K562 (cell line): ENCODE measurements around the gene PDGFA. TPM values are rescaled to one million over a fixed set of nuclear protein-coding genes. Genes with fewer than 3 reads are reported as not detected.

Source experiments
- EP300 ChIP-seq: IDR thresholded peaks from 2 replicates; pipeline ENCODE4 v1.6.1; 2012; ENCODE audit warnings: low read length, improper control_type of control experiment
- FOXP4 ChIP-seq: sonication (generic); formaldehyde crosslinking; IDR thresholded peaks from 2 replicates; pipeline ENCODE4 v1.8.0; 2022; ENCODE audit warnings: mild to moderate bottlenecking, missing genetic modification reagents, borderline replicate concordance
- GABPB2 ChIP-seq: fragments of 250-450 bp; sonication (Bioruptor Pico); conservative IDR thresholded peaks from 2 replicates; pipeline ENCODE4 v1.5.1; 2021; ENCODE audit warnings: mild to moderate bottlenecking
- MLLT1 ChIP-seq, 2 experiments: fragments of 450-650 bp; IDR thresholded peaks; 2 replicates each; pipeline ENCODE4 v1.6.1; 2016
- MTA3 ChIP-seq: fragments of 450-650 bp; formaldehyde crosslinking; IDR thresholded peaks from 2 replicates; pipeline ENCODE4 v1.6.1; 2017; ENCODE audit warnings: mild to moderate bottlenecking, borderline replicate concordance
- MYNN ChIP-seq, 2 experiments: sonication (generic); formaldehyde crosslinking in 1 of 2; IDR thresholded peaks; 2 replicates each; pipeline versions ENCODE4 v1.5.0 to v1.6.1; 2016 to 2020; ENCODE audit warnings: antibody characterized with exemption in 1 of 2, missing genetic modification reagents in 1 of 2
- SLC30A9 ChIP-seq: fragments of 250-450 bp; sonication (Bioruptor Pico); IDR thresholded peaks from 2 replicates; pipeline ENCODE4 v1.8.0; 2022; ENCODE audit warnings: mild to moderate bottlenecking, moderate library complexity
- TFE3 ChIP-seq: fragments of 450-650 bp; formaldehyde crosslinking; IDR thresholded peaks from 2 replicates; pipeline ENCODE4 v1.4.0; 2020; ENCODE audit warnings: mild to moderate bottlenecking, mixed read lengths
- ZBTB7A ChIP-seq: IDR thresholded peaks from 2 replicates; pipeline ENCODE4 v1.6.1; 2011; ENCODE audit warnings: low read depth, mild to moderate bottlenecking, low read length, moderate library complexity, borderline replicate concordance; ENCODE audit not compliant: control insufficient read depth
- ZNF354B ChIP-seq: fragments of 250-450 bp; sonication (Bioruptor Pico); IDR thresholded peaks from 2 replicates; pipeline ENCODE4 v1.4.0; 2020
- polyA plus RNA-seq, 8 experiments: library from polyadenylated mRNA; depleted of rRNA in 4 of 8; stranded (reverse) in 5 of 8; unstranded in 3 of 8; fragments of >200 nt; fragmentation: Nextera tagmentation in 2 of 8; fragmentation: Illumina TruSeq in 1 of 8; extraction: Ambion mirVana in 2 of 8; extraction: Trizol in 1 of 8; gene quantifications; 2 replicates each; pipeline versions ENCODE4 v1.2.1 to v1.2.3, GENCODE V29; 2011 to 2014; ENCODE audit warnings: inconsistent platforms in 1 of 8, missing spikeins in 1 of 8
- total RNA-seq, 7 experiments: library from RNA; depleted of rRNA in 6 of 7; stranded (reverse); fragments of >200 nt in 6 of 7; fragmentation: Illumina TruSeq in 2 of 7; extraction: Trizol in 2 of 7; gene quantifications; 2 replicates each; pipeline versions ENCODE4 v1.2.1 to v1.2.3, GENCODE V29; 2011 to 2021; ENCODE audit warnings: low replicate concordance in 1 of 7

PDGFA gene
- total and polyA plus RNA-seq, 9 of the 15 experiments (the other 6 are each of a cell fraction or from before 2014, with no cell fraction given), result 2.5 to 10.2 (median 4.6) TPM

- TF ChIP-seq ZBTB7A (peak; percentile 60; the same call in 1 of the 2 replicates), FOXP4 (CRISPR knock-in tag) (0 out of 2 replicates have a peak, but pooled peaks have one; percentile 27), MYNN (IDR thresholded peaks at IDR 0.05) (0 out of 2 replicates have a peak, but pooled peaks have one; percentile 39), MYNN (CRISPR knock-in tag; IDR thresholded peaks at IDR 0.05) (no peak), TFE3 (no peak), EP300 (0 out of 2 replicates have a peak, but pooled peaks have one; percentile 9), MTA3 (peak; percentile 49; the same call in 1 of the 2 replicates), MLLT1 (IDR thresholded peaks at IDR 0.05) (peak in 1 of 2 experiments; percentile 76; a peak in 2 of 4 replicates), GABPB2 (no peak), SLC30A9 (CRISPR knock-in tag) (no peak), ZNF354B (CRISPR knock-in tag) (no peak)
- TF ChIP-seq, all 486 proteins: peak for 28
Measured at GRCh38 chr7:480531-481218, 39.0 kb downstream of the PDGFA start (continued).
